ENCODE results near the gene SGCA.

SGCA gene

GRCh38 chr17:50165867-50166517 lies at the start of gene SGCA:
Gene SGCA (plus strand): TSS chr17:50166005. CDS start chr17:50166041, 36 bp downstream.
- FAIRE-seq, result no peak

GRCh38 chr17:50117202-50118051 lies 48.4 kb upstream of the SGCA start:
- DNase-seq (ENCODE audit: low spot score) (no peak), FAIRE-seq (no peak)

More at GRCh38 chr17:50165867-50166517, at the start of gene SGCA:
- DNase-seq (ENCODE audit: low spot score), result no peak

GRCh38 chr17:50118076-50118827 lies 47.6 kb upstream of the SGCA start:
- DNase-seq (ENCODE audit: low spot score) (no peak), FAIRE-seq (no peak)

DNA sequence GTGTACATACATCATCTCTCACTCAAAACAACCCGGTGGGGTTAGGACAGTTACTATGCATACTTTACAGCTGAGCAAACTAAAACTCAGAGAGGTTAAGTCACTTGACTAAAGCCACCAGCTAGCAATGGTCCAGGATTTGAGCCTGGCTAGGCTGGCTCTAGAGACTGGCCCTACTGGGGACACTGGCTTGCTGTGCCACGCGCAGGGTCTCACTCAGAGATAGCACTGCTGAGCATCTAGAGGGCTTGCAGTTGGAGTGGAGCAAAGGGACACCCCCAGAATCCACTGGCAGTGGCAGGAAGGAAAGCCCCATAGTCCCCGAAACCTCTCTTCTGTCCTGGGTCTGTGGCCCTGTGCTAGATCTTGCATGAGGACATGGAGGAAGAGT lies 47.0 kb upstream of the SGCA start:
- no peak for DNase-seq (ENCODE audit: low spot score)
- no peak for FAIRE-seq

- no peak for FAIRE-seq
- DNase-seq (ENCODE audit: low spot score), result no peak
Observed at GRCh38 chr17:50120475-50121253, 45.1 kb upstream of the SGCA start.

DNA sequence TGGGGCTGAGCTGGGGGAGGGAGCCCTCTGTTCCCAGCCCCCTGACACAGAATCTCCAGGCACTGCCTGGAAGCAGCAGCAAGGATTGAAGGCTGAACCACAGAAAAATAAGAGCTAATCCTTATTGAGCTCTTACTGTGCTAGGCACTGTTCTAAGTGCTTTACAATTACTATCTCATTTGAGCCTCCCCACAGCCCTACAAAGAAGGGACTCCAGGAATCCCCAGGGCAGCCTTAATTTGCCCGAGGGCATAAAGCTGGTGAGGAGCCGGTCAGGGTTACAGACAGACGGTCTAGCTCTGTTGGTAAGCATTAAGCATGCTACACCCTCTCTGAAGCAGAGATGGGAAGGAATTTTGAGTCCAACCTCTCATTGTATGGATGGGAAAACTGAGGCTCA lies 42.9 kb upstream of the SGCA start:
- FAIRE-seq, result no peak
- no peak for DNase-seq (ENCODE audit: low spot score)

- DNase-seq (ENCODE audit: low spot score) (peak; percentile 24), FAIRE-seq (peak; percentile 8)
Observed at GRCh38 chr17:50123649-50124349, 42.0 kb upstream of the SGCA start.

- DNase-seq (ENCODE audit: low spot score), result no peak
- FAIRE-seq, result no peak
Observed at GRCh38 chr17:50125420-50125997, 40.3 kb upstream of the SGCA start.

- DNase-seq (ENCODE audit: low spot score), result peak; percentile 45
Observed at GRCh38 chr17:50127697-50128361, 38.0 kb upstream of the SGCA start.

GRCh38 chr17:50128441-50129352 lies 37.1 kb upstream of the SGCA start:
- no peak for FAIRE-seq
- DNase-seq (ENCODE audit: low spot score), result no peak

More at GRCh38 chr17:50127697-50128361, 38.0 kb upstream of the SGCA start:
- FAIRE-seq, result no peak

DNA sequence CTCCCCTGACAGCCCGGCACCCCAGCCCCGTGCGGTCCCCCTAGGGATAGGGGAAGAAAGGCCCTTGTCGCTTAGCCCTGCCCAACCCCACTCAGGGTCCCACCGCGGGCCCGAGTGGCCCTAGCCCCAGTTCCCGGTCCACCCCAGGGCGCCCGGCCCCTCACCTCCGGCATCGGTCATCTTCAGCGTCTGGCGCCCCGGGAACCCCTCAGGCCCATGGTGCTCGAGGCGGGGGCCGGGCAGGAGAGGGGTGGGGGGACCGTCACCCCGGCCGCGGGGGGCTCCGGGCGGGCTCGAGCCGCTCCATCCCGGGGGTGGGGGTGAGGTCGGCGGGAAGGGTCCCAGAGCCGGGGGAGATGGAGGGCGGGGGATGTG lies 36.5 kb upstream of the SGCA start:
- FAIRE-seq, result no peak
- no peak for DNase-seq (ENCODE audit: low spot score)

- FAIRE-seq (no peak), DNase-seq (ENCODE audit: low spot score) (no peak)
Observed at GRCh38 chr17:50129728-50130558, 35.9 kb upstream of the SGCA start, which contains the start of gene SAMD14. Gene SAMD14 (minus strand): TSS chr17:50130160. CDS start chr17:50124959, 5,201 bp downstream.

DNA sequence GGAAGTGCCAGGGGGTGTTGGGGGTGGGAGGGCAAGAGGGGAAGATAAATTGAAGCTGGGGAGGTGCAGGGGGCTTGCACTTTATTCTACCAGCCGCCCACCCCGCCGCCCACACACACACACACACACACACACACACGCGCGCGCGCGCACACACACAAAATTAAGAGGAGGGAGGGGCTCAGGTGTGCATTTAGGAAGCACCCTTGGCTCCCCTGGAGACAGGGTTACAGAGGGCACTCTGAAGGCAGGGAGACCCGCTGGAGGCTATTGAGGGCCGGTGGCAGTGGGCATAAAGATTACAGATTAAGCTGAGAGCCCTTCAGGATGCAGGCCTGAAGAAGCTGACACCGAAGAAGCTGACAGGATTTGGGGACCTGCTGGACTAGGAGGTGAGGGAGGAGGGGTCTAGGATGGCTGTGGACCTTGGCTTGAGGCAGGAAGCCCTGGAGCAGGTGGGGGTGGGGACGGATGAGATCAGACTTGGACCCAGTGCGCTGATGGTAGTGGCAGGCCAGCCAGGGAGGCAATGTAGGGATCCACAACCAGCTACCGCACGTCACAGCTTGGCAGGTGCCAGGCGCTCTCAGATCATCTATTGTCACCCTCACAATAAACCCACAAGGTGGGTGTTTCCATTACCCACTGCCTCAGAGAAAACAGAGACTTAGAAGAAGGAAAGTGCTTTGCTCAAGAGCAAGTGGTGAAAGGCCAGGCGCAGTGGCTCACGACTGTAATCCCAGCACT lies 35.1 kb upstream of the SGCA start:
- DNase-seq (ENCODE audit: low spot score) (no peak), FAIRE-seq (no peak)

DNA sequence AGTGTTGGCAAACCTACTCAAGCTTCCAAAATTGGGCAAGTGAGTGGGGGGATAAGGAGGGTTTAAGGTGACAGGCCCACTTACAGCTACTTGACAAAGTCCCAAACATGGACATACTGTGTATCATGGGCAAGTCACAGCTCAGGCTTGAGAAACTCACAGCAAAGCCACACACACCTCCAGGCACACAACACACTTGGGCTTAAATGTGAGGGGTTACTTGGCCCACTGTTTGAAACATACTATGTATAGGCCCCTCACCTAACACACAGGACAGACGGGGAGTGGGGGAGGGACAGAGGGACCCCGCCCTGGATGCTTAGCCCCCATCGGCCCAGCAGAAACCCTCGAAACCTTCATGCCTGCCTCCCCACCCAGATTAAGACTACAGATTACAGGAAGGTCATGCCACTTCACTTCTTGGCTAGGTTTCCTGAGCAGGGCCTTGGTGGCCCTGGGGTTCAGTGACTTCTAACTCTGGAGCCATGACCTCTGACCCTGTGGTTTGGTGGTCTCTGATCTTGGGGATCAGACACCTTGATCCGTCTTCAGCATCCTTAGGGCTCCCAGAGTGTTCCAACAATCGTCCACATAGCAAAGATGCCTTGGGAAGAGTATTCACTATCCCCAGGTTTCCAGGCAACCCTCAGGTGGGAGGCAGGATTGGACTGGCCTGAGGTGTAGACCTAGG lies 33.6 kb upstream of the SGCA start:
- DNase-seq (ENCODE audit: low spot score), result no peak
- no peak for FAIRE-seq

DNA sequence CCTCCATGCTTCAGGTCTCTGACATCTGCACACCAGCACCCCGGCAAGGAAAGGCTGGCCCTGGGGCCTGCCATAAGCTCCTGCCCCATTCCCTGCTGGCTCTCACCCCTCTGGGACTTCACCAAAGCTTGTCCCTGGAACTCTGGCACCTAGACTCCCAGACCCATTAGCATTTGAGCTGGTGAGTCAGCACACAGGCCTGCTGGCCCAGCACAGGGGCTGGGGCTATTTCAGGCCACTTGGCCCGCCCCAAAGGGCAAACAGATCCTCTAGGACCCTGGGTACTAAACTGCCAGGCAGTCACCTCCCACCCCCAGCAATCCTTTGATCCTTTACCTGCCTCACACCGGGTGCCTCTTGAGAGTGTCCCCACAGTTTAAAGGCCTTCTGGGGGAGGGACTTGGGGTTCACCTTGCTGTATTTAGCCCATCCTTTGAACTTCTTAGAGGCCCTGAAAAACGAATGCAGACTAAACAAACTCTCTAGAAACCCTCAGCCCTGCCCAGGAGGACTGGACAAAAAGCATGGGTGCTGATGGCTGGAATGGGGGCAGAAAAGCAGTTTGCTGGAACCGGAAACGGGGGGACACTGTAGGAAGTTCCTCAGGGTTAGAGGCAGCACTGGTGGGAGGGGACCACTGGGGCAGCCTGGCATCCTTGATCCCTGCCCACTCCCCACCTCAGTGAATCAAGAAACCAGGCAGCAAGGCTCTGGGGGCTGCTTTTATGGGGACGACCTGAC lies 32.6 kb upstream of the SGCA start:
- DNase-seq (ENCODE audit: low spot score) (peak; percentile 17), FAIRE-seq (no peak)

- DNase-seq (ENCODE audit: low spot score), result no peak
- no peak for FAIRE-seq
Observed at GRCh38 chr17:50133769-50134099, 32.1 kb upstream of the SGCA start.

All from RCC 7860 (cell line).